Central memory CD8-positive, alpha-beta T cell (primary cell): ENCODE data around the gene DNAH7.
A peak's percentile ranks its signal among the peaks of the same experiment; 100 is the strongest.
"Not testable (repeated sequence)": the region's sequence is repeated elsewhere in the genome, so short reads cannot be mapped to it uniquely, and the experiment has no call there.

Source experiments
- ATAC-seq: fragments of 150-1000 bp; cut with Tn5 transposase; replicated peaks from 2 replicates; pipeline ENCODE4 v1.10.0; 2022; ENCODE audit warnings: mild to moderate bottlenecking, moderate FRiP score, moderate number of reproducible peaks; ENCODE audit not compliant: poor library complexity, severe bottlenecking; ENCODE audit errors: extremely low read depth
- DNase-seq, 2 donors: peaks; one replicate each; pipeline ENCODE4 v3.0.0; 2021; ENCODE audit warnings: low spot score in 2 of 2
- H3K27ac Mint-ChIP-seq: one replicate; pipeline ENCODE4 v1.8.0; 2022; ENCODE audit warnings: low read depth, mild to moderate bottlenecking, moderate library complexity, mixed read lengths
- H3K27me3 Mint-ChIP-seq: one replicate; pipeline ENCODE4 v1.8.0; 2022; ENCODE audit warnings: mixed read lengths
- H3K36me3 Mint-ChIP-seq: one replicate; pipeline ENCODE4 v1.8.0; 2022; ENCODE audit warnings: mild to moderate bottlenecking, moderate library complexity, mixed read lengths; ENCODE audit not compliant: insufficient read depth
- H3K4me1 Mint-ChIP-seq: one replicate; pipeline ENCODE4 v1.8.0; 2022; ENCODE audit warnings: mixed read lengths
- H3K4me3 Mint-ChIP-seq: one replicate; pipeline ENCODE4 v1.8.0; 2022; ENCODE audit warnings: mild to moderate bottlenecking, moderate library complexity, mixed read lengths
- H3K9me3 Mint-ChIP-seq: one replicate; pipeline ENCODE4 v1.8.0; 2022; ENCODE audit warnings: mixed read lengths

The DNAH7 gene

DNA sequence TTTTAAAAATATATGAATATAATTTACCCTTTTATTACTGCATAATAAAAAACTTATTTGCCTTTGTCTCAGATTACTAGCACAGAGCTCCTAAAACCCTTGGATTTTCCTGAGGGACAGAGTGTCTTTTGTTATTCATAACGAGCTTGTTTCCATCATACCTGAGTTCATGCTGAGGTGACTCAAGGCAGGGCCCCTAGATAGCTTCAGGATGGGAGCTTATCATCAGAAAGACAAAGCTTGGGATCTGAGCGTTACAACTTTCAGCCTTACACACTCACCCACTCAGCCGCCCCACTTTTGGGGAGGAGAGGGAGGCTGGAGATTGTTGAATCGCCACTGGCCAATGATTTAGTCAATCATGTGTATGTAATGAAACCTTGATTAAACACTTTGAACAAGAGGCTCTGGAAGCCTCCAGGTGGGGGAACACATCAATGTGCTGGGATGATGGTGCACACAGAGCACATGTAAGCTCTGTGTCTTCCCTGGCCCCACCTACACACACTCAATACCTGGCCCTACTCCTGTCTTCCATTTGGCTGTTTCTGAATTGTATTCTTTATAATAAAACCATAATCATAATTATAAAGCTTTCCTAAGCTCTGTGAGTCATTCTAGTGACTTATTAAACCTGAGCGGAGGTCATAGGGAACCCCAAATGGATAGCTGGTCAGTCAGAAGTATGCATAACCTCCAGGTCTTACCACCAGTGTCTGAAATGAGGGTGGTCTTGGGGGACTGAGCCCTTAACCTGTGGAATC, 28.5 kb upstream of the DNAH7 start:
- H3K27ac Mint-ChIP-seq, result no peak overlapping the region

DNA sequence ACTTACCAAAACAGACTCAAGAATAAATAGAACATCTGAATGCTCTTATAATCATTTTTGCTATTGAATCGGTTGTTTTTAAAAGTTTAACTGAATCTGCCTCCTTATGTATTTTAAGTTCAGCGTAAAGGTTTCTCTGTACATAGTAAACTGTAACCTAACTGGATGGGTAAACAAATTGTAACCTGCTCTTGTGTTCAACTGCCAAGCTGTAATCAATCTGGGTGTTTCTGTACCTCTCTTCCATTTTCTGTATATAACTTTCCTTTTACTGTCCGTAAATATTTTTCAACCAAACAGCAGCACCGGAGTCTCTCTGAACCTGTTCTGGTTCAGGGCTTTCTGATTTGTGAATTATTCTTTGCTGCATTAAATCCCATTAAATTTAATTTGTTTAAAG, 27.6 kb upstream of the DNAH7 start:
- H3K27me3 Mint-ChIP-seq, result no peaks in the 10 kb centered on the region
- no peaks in the 10 kb centered on the region for H3K36me3 Mint-ChIP-seq
- DNase-seq, result no peak
- no peak overlapping the region for H3K4me3 Mint-ChIP-seq
- no peak overlapping the region for H3K27ac Mint-ChIP-seq
- ATAC-seq, result no peak
- no peaks in the 10 kb centered on the region for H3K9me3 Mint-ChIP-seq
- peaks cover 7% of the 10 kb centered on the region for H3K4me1 Mint-ChIP-seq

More for the DNA sequence above, 28.5 kb upstream of the DNAH7 start:
- Mint-ChIP-seq H3K36me3 (no peaks in the 10 kb centered on the region), H3K9me3 (no peaks in the 10 kb centered on the region), H3K4me3 (no peak overlapping the region), H3K4me1 (peaks cover 14% of the 10 kb centered on the region), H3K27me3 (no peaks in the 10 kb centered on the region)
- ATAC-seq, result no peak
- DNase-seq, result no peak

DNA sequence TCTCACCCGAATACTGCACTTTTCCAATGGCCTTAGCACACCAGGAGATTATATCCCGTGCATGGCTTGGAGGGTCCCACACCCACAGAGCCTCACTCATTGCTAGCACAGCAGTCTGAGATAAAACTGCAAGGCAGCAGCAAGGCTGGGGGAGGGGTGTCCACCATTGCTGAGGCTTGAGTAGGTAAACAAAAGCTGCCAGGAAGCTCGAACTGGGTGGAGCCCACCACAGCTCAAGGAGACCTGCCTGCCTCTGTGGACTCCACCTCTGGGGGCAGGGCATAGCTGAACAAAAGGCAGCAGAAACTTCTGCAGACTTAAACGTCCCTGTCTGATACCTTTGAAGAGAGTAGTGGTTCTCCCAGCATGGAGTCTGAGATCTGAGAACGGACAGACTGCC, 20.8 kb upstream of the DNAH7 start:
- not testable (repeated sequence) for H3K27ac Mint-ChIP-seq, DNase-seq, ATAC-seq, H3K27me3 Mint-ChIP-seq, H3K9me3 Mint-ChIP-seq, H3K36me3 Mint-ChIP-seq, H3K4me3 Mint-ChIP-seq
- peaks cover 20% of the 10 kb centered on the region for H3K4me1 Mint-ChIP-seq

DNA sequence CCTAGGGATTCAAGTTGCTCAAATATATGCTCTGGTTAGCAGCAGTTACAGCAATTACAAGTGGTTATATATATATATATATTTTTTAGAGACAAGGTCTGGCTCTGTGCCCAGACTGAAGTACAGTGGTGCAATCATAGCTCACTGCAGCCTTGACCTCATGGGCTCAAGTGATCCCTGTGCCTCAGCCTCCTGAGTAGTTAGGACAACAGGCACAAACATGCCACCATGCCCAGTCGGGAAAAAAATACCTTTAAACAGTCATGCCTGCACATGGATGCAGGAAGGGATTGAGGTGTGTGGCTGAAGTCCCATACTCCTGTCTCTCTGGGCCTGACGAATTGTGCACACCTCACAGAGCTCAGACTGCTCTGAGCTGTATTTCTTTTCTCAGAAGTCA, 19.6 kb upstream of the DNAH7 start:
- DNase-seq (no peak), ATAC-seq (no peak)
- H3K4me3 Mint-ChIP-seq, result no peak overlapping the region
- no peaks in the 10 kb centered on the region for H3K27me3 Mint-ChIP-seq
- peaks cover 20% of the 10 kb centered on the region for H3K4me1 Mint-ChIP-seq
- no peaks in the 10 kb centered on the region for H3K9me3 Mint-ChIP-seq
- H3K27ac Mint-ChIP-seq, result no peak overlapping the region
- peaks cover 2% of the 10 kb centered on the region for H3K36me3 Mint-ChIP-seq

DNA sequence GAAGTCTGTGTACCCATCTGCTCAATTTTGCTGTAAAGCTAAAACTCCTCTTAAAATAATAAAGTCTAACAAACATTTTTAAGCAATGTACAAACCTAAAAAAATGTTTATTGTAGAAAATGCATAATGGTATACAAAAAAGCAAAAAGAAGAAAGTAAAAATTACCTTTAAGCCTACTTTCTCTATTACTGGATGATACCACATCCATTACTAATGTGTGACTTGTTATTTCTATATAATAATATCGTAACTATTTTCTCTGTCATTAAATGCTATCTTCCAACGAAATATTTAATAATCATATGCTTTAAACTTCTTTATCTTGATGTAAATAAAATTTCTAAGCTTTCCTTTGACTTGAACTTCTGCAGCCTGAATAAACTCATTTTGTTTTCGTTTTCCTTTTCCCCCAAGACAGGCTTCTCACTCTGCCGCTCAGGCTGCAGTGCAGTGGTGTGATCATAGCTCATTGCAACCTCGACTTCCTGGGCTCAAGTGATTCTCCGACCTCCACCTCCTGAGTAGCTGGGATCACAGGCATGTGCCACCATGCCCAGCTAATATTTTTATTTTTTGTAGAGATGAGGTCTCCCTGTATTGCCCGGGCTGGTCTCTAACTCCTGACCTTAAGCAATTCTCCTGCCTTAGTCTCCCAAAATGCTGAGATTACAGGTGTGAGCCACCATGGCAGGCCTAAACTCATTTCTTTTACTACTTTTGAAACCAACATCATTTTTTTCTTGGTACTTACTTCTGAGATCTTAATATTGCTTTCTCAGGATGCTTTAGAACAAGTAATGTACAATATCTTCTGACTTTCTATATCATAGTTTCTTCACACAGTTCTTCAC, 18.1 kb upstream of the DNAH7 start:
- Mint-ChIP-seq H3K4me1 (peaks cover 28% of the 10 kb centered on the region), H3K27me3 (no peaks in the 10 kb centered on the region), H3K4me3 (peak overlapping the region; percentile 36), H3K36me3 (peaks cover 2% of the 10 kb centered on the region), H3K9me3 (peaks cover 8% of the 10 kb centered on the region), H3K27ac (peak overlapping the region; percentile 59)
- DNase-seq (no peak), ATAC-seq (no peak)

DNA sequence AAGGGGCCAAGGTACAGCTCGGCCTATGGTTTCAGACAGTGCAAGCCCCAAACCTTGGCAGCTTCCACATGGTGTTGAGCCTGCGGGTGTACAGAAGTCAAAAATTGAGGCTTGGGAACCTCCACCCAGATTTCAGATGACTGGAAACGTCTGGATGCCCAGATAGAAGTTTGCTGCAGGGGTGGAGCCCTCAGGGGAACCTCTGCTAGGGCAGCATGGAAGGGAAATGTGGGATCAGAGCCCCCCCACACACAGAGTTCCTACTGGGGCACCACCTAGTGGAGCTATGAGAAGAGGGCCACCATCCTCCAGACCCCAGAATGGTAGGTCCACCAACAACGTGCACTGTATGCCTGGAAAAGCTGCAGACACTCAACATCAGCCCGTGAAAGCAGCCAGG, 15.0 kb upstream of the DNAH7 start:
- H3K27me3 Mint-ChIP-seq, result no peaks in the 10 kb centered on the region
- H3K4me3 Mint-ChIP-seq, result no peak overlapping the region
- peaks cover 30% of the 10 kb centered on the region for H3K4me1 Mint-ChIP-seq
- H3K9me3 Mint-ChIP-seq, result peaks cover 8% of the 10 kb centered on the region
- DNase-seq (no peak), ATAC-seq (no peak)
- H3K36me3 Mint-ChIP-seq, result peaks cover 2% of the 10 kb centered on the region
- no peak overlapping the region for H3K27ac Mint-ChIP-seq

DNA sequence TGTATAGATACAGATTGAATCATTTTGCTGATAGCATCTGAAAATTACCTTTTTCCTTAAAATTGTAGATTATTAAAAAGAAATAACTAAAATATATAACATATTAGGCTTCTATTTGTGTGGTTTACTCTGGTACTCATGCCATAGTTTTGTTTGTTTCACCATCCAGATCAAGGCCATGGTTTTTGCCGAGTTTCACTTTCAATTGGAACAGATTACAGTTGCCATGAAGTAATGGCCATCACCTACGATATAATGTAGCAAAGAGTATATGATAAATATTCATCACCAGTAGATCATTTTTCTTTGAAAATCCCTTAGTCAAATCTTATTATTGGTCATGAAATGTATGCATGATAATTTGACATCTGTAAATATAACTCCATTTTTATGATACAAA, 11.9 kb upstream of the DNAH7 start:
- Mint-ChIP-seq H3K27ac (peak overlapping the region; percentile 5), H3K9me3 (peaks cover 8% of the 10 kb centered on the region), H3K4me1 (peaks cover 19% of the 10 kb centered on the region), H3K36me3 (no peaks in the 10 kb centered on the region), H3K4me3 (peak overlapping the region; percentile 8), H3K27me3 (no peaks in the 10 kb centered on the region)
- ATAC-seq, result peak; percentile 60
- DNase-seq, result no peak

DNA sequence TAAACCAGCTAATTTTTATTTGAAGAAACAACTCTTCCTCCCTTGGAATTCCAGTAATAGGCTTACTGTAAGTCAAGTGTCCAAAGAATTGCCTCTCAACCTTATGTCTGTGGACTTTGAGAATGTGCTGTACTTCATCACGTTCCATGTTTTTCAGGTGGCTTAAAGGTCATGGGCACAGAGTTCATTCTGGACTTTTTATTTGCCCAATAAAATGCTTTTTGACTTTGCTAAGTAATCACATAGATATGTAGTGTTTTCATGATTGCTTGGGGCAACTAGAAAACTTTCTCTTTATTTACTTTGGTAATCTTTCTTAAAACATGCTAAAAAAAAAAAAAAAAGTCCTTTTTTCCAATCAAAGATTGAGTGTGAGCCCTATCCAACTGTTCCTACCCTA, 10.4 kb upstream of the DNAH7 start:
- DNase-seq, result no peak
- Mint-ChIP-seq H3K4me1 (peaks cover 19% of the 10 kb centered on the region), H3K27me3 (no peaks in the 10 kb centered on the region)

GRCh38 chr2:196077821-196078220, 9.2 kb upstream of the DNAH7 start:
- H3K36me3 Mint-ChIP-seq, result no peaks in the 10 kb centered on the region
- DNase-seq (no peak), ATAC-seq (no peak)
- H3K9me3 Mint-ChIP-seq, result peaks cover 6% of the 10 kb centered on the region
- H3K27ac Mint-ChIP-seq, result no peak overlapping the region
- H3K4me1 Mint-ChIP-seq, result peaks cover 19% of the 10 kb centered on the region
- H3K4me3 Mint-ChIP-seq, result no peak overlapping the region
- no peaks in the 10 kb centered on the region for H3K27me3 Mint-ChIP-seq

More for the DNA sequence above, 10.4 kb upstream of the DNAH7 start:
- Mint-ChIP-seq H3K27ac (no peak overlapping the region), H3K9me3 (peaks cover 8% of the 10 kb centered on the region), H3K36me3 (no peaks in the 10 kb centered on the region), H3K4me3 (no peak overlapping the region)
- no peak for ATAC-seq

- Mint-ChIP-seq H3K4me3 (no peak overlapping the region), H3K36me3 (no peaks in the 10 kb centered on the region), H3K27me3 (no peaks in the 10 kb centered on the region), H3K27ac (no peak overlapping the region), H3K4me1 (peaks cover 14% of the 10 kb centered on the region), H3K9me3 (no peaks in the 10 kb centered on the region)
- no peak for ATAC-seq
- DNase-seq, result no peak
These were observed 8.3 kb upstream of the DNAH7 start for GRCh38 chr2:196076778-196077568.

DNA sequence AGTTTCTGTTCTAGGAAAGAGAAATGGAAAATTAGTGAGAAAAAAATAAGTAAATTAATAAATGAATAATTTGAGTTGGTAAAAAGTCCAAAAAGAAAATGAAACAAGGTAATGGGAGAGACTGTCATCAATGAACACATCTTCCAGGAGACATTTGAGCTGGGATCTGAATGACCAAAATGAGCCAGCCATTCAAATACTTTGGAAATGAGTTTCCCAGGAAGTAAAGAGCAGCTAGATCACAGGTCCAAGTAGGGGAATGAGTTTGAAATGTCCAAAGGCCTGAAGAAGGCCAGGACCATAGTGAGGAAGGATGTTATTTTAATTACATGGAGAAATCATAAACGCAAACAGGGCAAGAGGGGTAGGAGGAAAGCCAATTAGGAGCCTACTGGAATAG, 6.6 kb upstream of the DNAH7 start:
- Mint-ChIP-seq H3K9me3 (no peaks in the 10 kb centered on the region), H3K27ac (peak overlapping the region; percentile 4), H3K36me3 (no peaks in the 10 kb centered on the region), H3K4me3 (no peak overlapping the region), H3K27me3 (no peaks in the 10 kb centered on the region), H3K4me1 (peaks cover 9% of the 10 kb centered on the region)
- no peak for DNase-seq
- ATAC-seq, result no peak

GRCh38 chr2:196074631-196075030, 6.0 kb upstream of the DNAH7 start:
- Mint-ChIP-seq H3K9me3 (no peaks in the 10 kb centered on the region), H3K27ac (no peak overlapping the region), H3K36me3 (no peaks in the 10 kb centered on the region), H3K4me1 (peaks cover 4% of the 10 kb centered on the region), H3K4me3 (no peak overlapping the region), H3K27me3 (no peaks in the 10 kb centered on the region)
- ATAC-seq (no peak), DNase-seq (no peak)
